Astrocyte of the spinal cord (primary cell): ENCODE measurements around the gene CPNE6.

Source experiments
- DNase-seq: peaks from one replicate; pipeline ENCODE4 v3.0.0; 2011; ENCODE audit warnings: low read depth, low spot score
- H3K4me3 ChIP-seq: 2 replicates; pipeline ENCODE4 v1.5.1; 2011; ENCODE audit warnings: low read depth, mild to moderate bottlenecking, low read length, moderate library complexity
- CTCF ChIP-seq: IDR thresholded peaks from 2 replicates; pipeline ENCODE4 v1.5.1; 2012; ENCODE audit warnings: low read depth, mild to moderate bottlenecking, low read length, inconsistent platforms
- in situ Hi-C: cut with HindIII; loops from 2 replicates; pipeline ENCODE4 v1.10.0; 2017; ENCODE audit warnings: low sequenced_read_pairs

Gene CPNE6

GRCh38 chr14:24066496-24067132 is 4.7 kb upstream of the CPNE6 start:
- no peak overlapping the region for H3K4me3 ChIP-seq
- in situ Hi-C loops: no loop called here
- TF ChIP-seq CTCF: no peak
- DNase-seq: no peak

GRCh38 chr14:24067133-24068082 is 4.0 kb upstream of the CPNE6 start:
- in situ Hi-C loops: no loop called here
- DNase-seq: no peak
- H3K4me3 ChIP-seq: no peak overlapping the region
- no peak for TF ChIP-seq CTCF

GRCh38 chr14:24068711-24069410 is 2.5 kb upstream of the CPNE6 start:
- no peak for DNase-seq
- in situ Hi-C loops: no loop called here
- no peak for TF ChIP-seq CTCF
- H3K4me3 ChIP-seq: no peak overlapping the region

- TF ChIP-seq CTCF: no peak
- H3K4me3 ChIP-seq: no peak overlapping the region
- no peak for DNase-seq
- in situ Hi-C loops: no loop called here
Observed at GRCh38 chr14:24069411-24069735, 2.0 kb upstream of the CPNE6 start.

GRCh38 chr14:24070285-24071143 is 848 bp upstream of the CPNE6 start:
- no peak overlapping the region for H3K4me3 ChIP-seq
- in situ Hi-C loops: no loop called here
- DNase-seq: no peak
- no peak for TF ChIP-seq CTCF
